ENCODE measurements around the gene CELF2.

CELF2 gene

DNA sequence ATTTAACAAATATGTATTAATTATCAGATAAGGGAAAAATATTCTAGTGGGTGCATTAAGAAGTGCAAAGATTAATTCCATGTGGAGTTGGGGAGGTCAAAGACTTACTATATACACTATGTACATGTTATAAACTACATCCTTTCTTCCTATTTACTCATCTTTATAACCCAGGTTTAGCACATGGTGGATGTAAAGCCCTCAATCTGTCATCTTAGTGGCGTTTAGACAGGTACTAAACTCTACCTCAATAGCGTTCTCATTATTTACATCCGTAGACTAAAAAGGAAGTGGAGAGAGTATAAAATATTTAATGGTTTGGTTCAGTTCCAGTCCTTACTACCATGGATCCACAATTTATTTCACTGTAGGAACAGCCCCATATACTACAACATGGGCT lies 14.8 kb upstream of the CELF2 start:
- DNase-seq (ENCODE audit: low read depth), result no peak
- no peak overlapping the region for H3K4me3 ChIP-seq (ENCODE audit: low read length)
- TF ChIP-seq, protein P1, sequence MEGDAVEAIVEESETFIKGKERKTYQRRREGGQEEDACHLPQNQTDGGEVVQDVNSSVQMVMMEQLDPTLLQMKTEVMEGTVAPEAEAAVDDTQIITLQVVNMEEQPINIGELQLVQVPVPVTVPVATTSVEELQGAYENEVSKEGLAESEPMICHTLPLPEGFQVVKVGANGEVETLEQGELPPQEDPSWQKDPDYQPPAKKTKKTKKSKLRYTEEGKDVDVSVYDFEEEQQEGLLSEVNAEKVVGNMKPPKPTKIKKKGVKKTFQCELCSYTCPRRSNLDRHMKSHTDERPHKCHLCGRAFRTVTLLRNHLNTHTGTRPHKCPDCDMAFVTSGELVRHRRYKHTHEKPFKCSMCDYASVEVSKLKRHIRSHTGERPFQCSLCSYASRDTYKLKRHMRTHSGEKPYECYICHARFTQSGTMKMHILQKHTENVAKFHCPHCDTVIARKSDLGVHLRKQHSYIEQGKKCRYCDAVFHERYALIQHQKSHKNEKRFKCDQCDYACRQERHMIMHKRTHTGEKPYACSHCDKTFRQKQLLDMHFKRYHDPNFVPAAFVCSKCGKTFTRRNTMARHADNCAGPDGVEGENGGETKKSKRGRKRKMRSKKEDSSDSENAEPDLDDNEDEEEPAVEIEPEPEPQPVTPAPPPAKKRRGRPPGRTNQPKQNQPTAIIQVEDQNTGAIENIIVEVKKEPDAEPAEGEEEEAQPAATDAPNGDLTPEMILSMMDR (IDR thresholded peaks at IDR 0.05; ENCODE audit: insufficient read depth, low read depth, low read length, missing control alignments), result no peak

DNA sequence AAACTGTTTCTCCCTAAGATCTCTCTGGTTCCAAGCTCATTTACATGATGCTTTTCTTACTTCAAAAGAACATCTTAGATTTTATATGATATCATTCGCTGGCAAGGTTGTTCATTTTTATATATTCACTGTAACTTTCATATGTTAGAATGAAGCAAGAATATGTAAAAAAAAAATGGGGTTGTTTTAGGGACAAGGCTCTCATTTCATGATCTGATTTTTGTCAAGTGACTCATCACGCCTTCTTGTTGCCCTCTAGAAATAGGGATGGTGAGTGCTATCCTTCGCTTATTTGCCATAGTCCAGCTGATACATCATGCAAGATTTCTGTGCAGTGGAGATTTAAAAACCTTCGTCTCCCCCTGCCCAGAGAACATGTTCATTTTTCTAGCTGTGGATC lies 14.0 kb upstream of the CELF2 start:
- DNase-seq (ENCODE audit: low read depth), result no peak
- no peak overlapping the region for H3K4me3 ChIP-seq (ENCODE audit: low read length)
- TF ChIP-seq, protein P1 (IDR thresholded peaks at IDR 0.05; ENCODE audit: insufficient read depth, low read depth, low read length, missing control alignments), result no peak

- DNase-seq (ENCODE audit: low read depth), result no peak
- TF ChIP-seq, protein P1 (IDR thresholded peaks at IDR 0.05; ENCODE audit: insufficient read depth, low read depth, low read length, missing control alignments), result no peak
- no peak overlapping the region for H3K4me3 ChIP-seq (ENCODE audit: low read length)
Observed at GRCh38 chr10:11004144-11005077, 13.3 kb upstream of the CELF2 start.

- DNase-seq (ENCODE audit: low read depth), result no peak
- TF ChIP-seq, protein P1 (IDR thresholded peaks at IDR 0.05; ENCODE audit: insufficient read depth, low read depth, low read length, missing control alignments), result no peak
- H3K4me3 ChIP-seq (ENCODE audit: low read length), result no peak overlapping the region
Observed at GRCh38 chr10:11005725-11006427, 11.8 kb upstream of the CELF2 start.

GRCh38 chr10:11006428-11006825 lies 11.2 kb upstream of the CELF2 start:
- TF ChIP-seq, protein P1 (IDR thresholded peaks at IDR 0.05; ENCODE audit: insufficient read depth, low read depth, low read length, missing control alignments), result no peak
- no peak for DNase-seq (ENCODE audit: low read depth)
- H3K4me3 ChIP-seq (ENCODE audit: low read length), result no peak overlapping the region

DNA sequence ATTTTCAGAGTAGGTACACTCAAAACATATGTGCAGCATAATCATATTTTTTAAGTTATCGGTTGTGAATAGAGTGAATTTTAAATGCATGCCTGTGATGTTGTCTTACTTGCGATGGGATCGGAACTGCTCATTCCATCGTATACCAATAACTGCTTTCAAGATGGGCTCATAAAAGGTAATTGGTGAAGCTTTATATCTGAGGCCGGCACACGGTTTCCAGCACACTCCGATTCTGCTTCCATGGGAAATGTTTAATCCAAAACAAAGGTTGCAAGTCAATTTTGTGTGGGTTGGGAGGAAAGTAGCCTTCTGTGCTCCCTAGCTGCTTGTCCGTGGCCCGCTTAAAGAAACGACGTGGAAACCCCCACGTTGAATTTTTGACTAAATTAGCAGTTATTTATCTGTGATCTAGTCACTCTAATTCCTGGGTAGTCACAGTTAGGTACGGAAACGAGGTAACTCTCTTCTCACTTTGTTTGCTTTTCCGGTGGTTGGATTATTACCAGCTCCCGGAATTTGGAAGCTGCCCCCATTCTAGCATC lies 10.1 kb upstream of the CELF2 start:
- DNase-seq (ENCODE audit: low read depth), result no peak
- TF ChIP-seq, protein P1 (IDR thresholded peaks at IDR 0.05; ENCODE audit: insufficient read depth, low read depth, low read length, missing control alignments), result no peak
- no peak overlapping the region for H3K4me3 ChIP-seq (ENCODE audit: low read length)

All from epithelial cell of esophagus (primary cell).